GM12878 (cell line): ENCODE measurements around the gene ATP5PO. TPM values are rescaled to one million over a fixed set of nuclear protein-coding genes. Genes with fewer than 3 reads are reported as not detected.

Experiments used
- ATAC-seq: fragments of 200-7000 bp; cut with Tn5 transposase; 3 replicates; pipeline ENCODE4 v1.9.1; 2020; ENCODE audit warnings: mild to moderate bottlenecking, moderate library complexity
- BruUV-seq: library from RNA; stranded (reverse); fragments of 400-500 nt; replicated peaks from 2 replicates; lab custom pipeline; 2021; lab: Mats Ljungman, UMichigan
- CTCF ChIA-PET: fragments of 300-600 bp; sonication (Branson Sonifier 250); formaldehyde crosslinking; extraction: SDS; loops from one replicate; lab custom pipeline; 2021; ENCODE audit warnings: inconsistent platforms; lab: Yijun Ruan, JAX
- POLR2A ChIA-PET: fragments of 350-600 bp; formaldehyde crosslinking; extraction: SDS; loops from one replicate; lab custom pipeline; 2021; ENCODE audit warnings: inconsistent platforms; lab: Charles Lee
- RAD21 ChIA-PET: fragments of 300-600 bp; sonication (Branson Sonifier 250); formaldehyde crosslinking; loops from one replicate; lab custom pipeline; 2023; ENCODE audit warnings: antibody characterized with exemption; ENCODE audit not compliant: unreplicated experiment; lab: Charles Lee
- SMC1A ChIA-PET: fragments of 300-600 bp; sonication (Branson Sonifier 250); formaldehyde crosslinking; loops from one replicate; lab custom pipeline; 2023; ENCODE audit not compliant: unreplicated experiment, uncharacterized antibody; lab: Charles Lee
- DNase-seq: peaks from one replicate; pipeline ENCODE4 v3.0.0-alpha.2; 2011; ENCODE audit warnings: low read depth, low spot score
- FAIRE-seq: peaks from 3 replicates; lab custom pipeline; 2011; peaks lifted over from hg19 to GRCh38; lab: Jason Lieb, UNC
- H2AFZ ChIP-seq: 2 replicates; pipeline ENCODE4 v1.6.0; 2011; ENCODE audit warnings: low read depth, low read length, control low read depth; ENCODE audit not compliant: control insufficient read depth
- H3K27ac ChIP-seq: 2 replicates; pipeline ENCODE4 v1.5.1; 2011; ENCODE audit warnings: control low read depth; ENCODE audit not compliant: control insufficient read depth, insufficient read depth
- H3K27me3 ChIP-seq, 2 experiments: replicated peaks in 1 of 2; 2 replicates each; pipeline versions ENCODE4 v1.6.0 to v1.6.1; 2011; ENCODE audit warnings: low read length in 1 of 2; ENCODE audit not compliant: control insufficient read depth in 2 of 2, insufficient read depth in 2 of 2
- H3K36me3 ChIP-seq, 2 experiments: 2 replicates each; pipeline ENCODE4 v1.5.1; 2011; ENCODE audit warnings: low read length in 1 of 2; ENCODE audit not compliant: control insufficient read depth in 2 of 2, insufficient read depth in 2 of 2
- H3K4me1 ChIP-seq: 2 replicates; pipeline ENCODE4 v1.6.1; 2011; ENCODE audit warnings: mild to moderate bottlenecking, low read length, moderate library complexity, mixed read lengths; ENCODE audit not compliant: control insufficient read depth, insufficient read depth
- H3K4me2 ChIP-seq: 2 replicates; pipeline ENCODE4 v1.6.0; 2011; ENCODE audit warnings: control low read depth; ENCODE audit not compliant: control insufficient read depth, insufficient read depth
- H3K4me3 ChIP-seq: fragments of 200-600 bp; sonication (generic); 2 replicates; pipeline ENCODE4 v1.5.1; 2016
- H3K79me2 ChIP-seq: 2 replicates; pipeline ENCODE4 v1.6.0; 2011; ENCODE audit warnings: low read length; ENCODE audit not compliant: control insufficient read depth, insufficient read depth
- H3K9ac ChIP-seq: 2 replicates; pipeline ENCODE4 v1.8.0; 2011; ENCODE audit warnings: low read length, control low read depth, mixed read lengths; ENCODE audit not compliant: control insufficient read depth, insufficient read depth
- H3K9me3 ChIP-seq: replicated peaks from 3 replicates; pipeline ENCODE4 v1.5.1; 2011; ENCODE audit warnings: mild to moderate bottlenecking, low read length; ENCODE audit not compliant: control insufficient read depth, insufficient read depth
- H4K20me1 ChIP-seq: 2 replicates; pipeline ENCODE4 v1.6.0; 2011; ENCODE audit not compliant: control insufficient read depth, insufficient read depth
- BCL3 ChIP-seq: IDR thresholded peaks from 2 replicates; pipeline ENCODE4 v1.6.1; 2011; ENCODE audit warnings: borderline replicate concordance, low read depth, mild to moderate bottlenecking, moderate library complexity, low read length; ENCODE audit not compliant: insufficient read depth, poor library complexity, severe bottlenecking
- IRF3 ChIP-seq: fragments of 450-650 bp; IDR thresholded peaks from 2 replicates; pipeline ENCODE4 v1.6.1; 2014; ENCODE audit warnings: mild to moderate bottlenecking
- NR2C2 ChIP-seq: IDR thresholded peaks from 2 replicates; pipeline ENCODE4 v1.6.1; 2011; ENCODE audit warnings: borderline replicate concordance, low read depth; ENCODE audit not compliant: control insufficient read depth, insufficient read length
- RCOR1 ChIP-seq: conservative IDR thresholded peaks from 2 replicates; pipeline ENCODE4 v1.6.1; 2012; ENCODE audit warnings: low read depth, low read length, improper control_type of control experiment
- ZZZ3 ChIP-seq: IDR thresholded peaks from 2 replicates; pipeline ENCODE4 v1.6.1; 2011; ENCODE audit warnings: low read depth; ENCODE audit not compliant: control insufficient read depth, insufficient read length
- WGBS: methylation state at CpG from one replicate; pipeline ENCODE4 v1.1.6; 2016; ENCODE audit warnings: low lambda C conversion rate; ENCODE audit not compliant: insufficient replicate concordance, insufficient coverage; ENCODE audit errors: missing lambda C conversion rate; 5-methylcytosine and 5-hydroxymethylcytosine counted together
- in situ Hi-C: fragments of 300-500 bp; cut with MboI; formaldehyde crosslinking; loops from 9 replicates; pipeline ENCODE4 v1.14.3; 2018; ENCODE audit warnings: mixed read lengths
- intact Hi-C: fragments of 100-400 bp; cut with micrococcal nuclease; formaldehyde crosslinking; loops from one replicate; pipeline ENCODE4 v1.14.2; 2022; ENCODE audit not compliant: unreplicated experiment
- polyA plus RNA-seq, 11 experiments: library from polyadenylated mRNA; depleted of rRNA in 4 of 11; unstranded in 6 of 11; stranded (reverse) in 5 of 11; fragments of >200 nt; fragmentation: Nextera tagmentation in 4 of 11; fragmentation: Illumina TruSeq in 1 of 11; extraction: Ambion mirVana in 4 of 11; extraction: Trizol in 1 of 11; gene quantifications; 1 replicate in 1 of 11; 2 replicates in 10 of 11; pipeline versions ENCODE4 v1.2.1 to v1.2.3, GENCODE V29; 2011 to 2016; ENCODE audit warnings: inconsistent platforms in 2 of 11, missing spikeins in 2 of 11, low read depth in 1 of 11
- total RNA-seq, 4 experiments: library from RNA; depleted of rRNA in 3 of 4; stranded (reverse); fragments of >200 nt in 3 of 4; fragmentation: Illumina TruSeq in 1 of 4; extraction: Trizol in 1 of 4; gene quantifications; 2 replicates each; pipeline versions ENCODE4 v1.2.1 to v1.2.3, GENCODE V29; 2013 to 2021

The ATP5PO gene
- total and polyA plus RNA-seq, 10 of the 15 experiments (the other 5 are each of a cell fraction or from before 2014, with no cell fraction given) = 251 to 1,656 (median 470) TPM

- Histone ChIP-seq H3K4me3 (no peak overlapping the region), H3K79me2 (no peaks in the 10 kb centered on the region), H3K27ac (no peak overlapping the region), H2AFZ (no peak overlapping the region), H3K4me1 (no peaks in the 10 kb centered on the region)
- FAIRE-seq = no peak
- RAD21 ChIA-PET = no interaction called here
- no peak for ATAC-seq
- TF ChIP-seq ZZZ3 (no peak), NR2C2 (no peak), RCOR1 (no peak), IRF3 (no peak), BCL3 (no peak)
- TF ChIP-seq, all 136 proteins: peak for 0
- no peaks in the 10 kb centered on the region for H3K27me3 ChIP-seq
- in situ Hi-C loops = no loop called here
- ChIA-PET POLR2A (no interaction called here), SMC1A (no interaction called here), CTCF (no interaction called here)
- no peaks in the 10 kb centered on the region for H3K9me3 ChIP-seq
- H4K20me1 ChIP-seq = no peaks in the 10 kb centered on the region
- no peak overlapping the region for H3K4me2 ChIP-seq
- intact Hi-C loops = no loop called here
- no TSS peak for BruUV-seq
- H3K36me3 ChIP-seq = no peaks in the 10 kb centered on the region
- DNase-seq = no peak
- no peak overlapping the region for H3K9ac ChIP-seq
- WGBS = 25% methylated on average over 2 of the region's 2 CpGs
These were observed 48.8 kb downstream of the ATP5PO start for GRCh38 chr21:33866826-33867225.
